BJ (cell line): ENCODE data around the gene LARP1. TPM values are rescaled to one million over a fixed set of nuclear protein-coding genes. Genes with fewer than 3 reads are reported as not detected.
"Not testable (repeated sequence)": the region's sequence is repeated elsewhere in the genome, so short reads cannot be mapped to it uniquely, and the experiment has no call there.

Source experiments
- CTCF ChIA-PET: fragments of 350-600 bp; formaldehyde crosslinking; extraction: SDS; loops from one replicate; lab custom pipeline; 2021; ENCODE audit warnings: antibody characterized with exemption, inconsistent platforms; lab: Yijun Ruan, JAX
- POLR2A ChIA-PET: fragments of 300-600 bp; sonication (Branson Sonifier 250); formaldehyde crosslinking; extraction: SDS; loops from one replicate; lab custom pipeline; 2021; ENCODE audit warnings: antibody characterized with exemption; lab: Charles Lee
- DNase-seq: peaks from one replicate; pipeline ENCODE4 v3.0.0-alpha.2; 2011; ENCODE audit warnings: low read depth
- H3K27me3 ChIP-seq: 2 replicates; pipeline ENCODE4 v1.6.0; 2011; ENCODE audit warnings: low read length; ENCODE audit not compliant: control insufficient read depth, insufficient read depth
- H3K36me3 ChIP-seq: 2 replicates; pipeline ENCODE4 v1.5.1; 2011; ENCODE audit warnings: low read length; ENCODE audit not compliant: control insufficient read depth, insufficient read depth
- H3K4me3 ChIP-seq: 2 replicates; pipeline ENCODE4 v1.5.1; 2011; ENCODE audit warnings: low read depth, mild to moderate bottlenecking, control low read depth, low read length
- CTCF ChIP-seq: IDR thresholded peaks from 2 replicates; pipeline ENCODE4 v1.5.1; 2011; ENCODE audit warnings: low read depth, mild to moderate bottlenecking, control low read depth, inconsistent platforms, low read length, moderate library complexity; ENCODE audit not compliant: insufficient read depth
- polyA plus RNA-seq: library from polyadenylated mRNA; depleted of rRNA; stranded (reverse); fragments of >200 nt; gene quantifications from 2 replicates; pipeline ENCODE4 v1.2.3, GENCODE V29; 2011

LARP1 gene
- polyA plus RNA-seq, 1 experiment, result 59.0 TPM

GRCh38 chr5:154830596-154830995 is 75.4 kb downstream of the LARP1 start:
- H3K27me3 ChIP-seq, result no peaks in the 10 kb centered on the region
- no peak for TF ChIP-seq CTCF
- CTCF ChIA-PET, result no interaction called here
- peaks cover 2% of the 10 kb centered on the region for H3K36me3 ChIP-seq
- POLR2A ChIA-PET, result interaction anchor here (0.6 kb wide), 1 partner anchor 39 kb away, joined by 23 read pairs; no protein-coding TSS in a partner anchor
- DNase-seq, result no peak
- no peak overlapping the region for H3K4me3 ChIP-seq

- ChIA-PET POLR2A (no interaction called here), CTCF (interaction anchor here (0.6 kb wide), 1 partner anchor 10 kb away, joined by 3 read pairs; no protein-coding TSS in a partner anchor)
- Histone ChIP-seq H3K27me3 (no peaks in the 10 kb centered on the region), H3K36me3 (peaks cover 2% of the 10 kb centered on the region), H3K4me3 (no peak overlapping the region)
- no peak for TF ChIP-seq CTCF
- DNase-seq, result no peak
Measured at GRCh38 chr5:154831451-154831850, 76.3 kb downstream of the LARP1 start.

GRCh38 chr5:154832804-154833203 is 77.6 kb downstream of the LARP1 start:
- H3K27me3 ChIP-seq, H3K36me3 ChIP-seq, DNase-seq, CTCF ChIA-PET, H3K4me3 ChIP-seq: not testable (repeated sequence)
- POLR2A ChIA-PET, result interaction anchor here (0.7 kb wide), 1 partner anchor 8 kb away, joined by 3 read pairs; no protein-coding TSS in a partner anchor

- Histone ChIP-seq H3K27me3 (no peaks in the 10 kb centered on the region), H3K36me3 (peaks cover 3% of the 10 kb centered on the region), H3K4me3 (no peak overlapping the region)
- ChIA-PET CTCF (interaction anchor here (1.0 kb wide), 1 partner anchor 16 kb away, joined by 3 read pairs; no protein-coding TSS in a partner anchor), POLR2A (no interaction called here)
- TF ChIP-seq CTCF, result no peak
- DNase-seq, result no peak
Measured at GRCh38 chr5:154834053-154834452, 78.9 kb downstream of the LARP1 start.

- H3K4me3 ChIP-seq, H3K27me3 ChIP-seq, H3K36me3 ChIP-seq, DNase-seq, POLR2A ChIA-PET: not testable (repeated sequence)
- CTCF ChIA-PET, result interaction anchor here (1.2 kb wide), 1 partner anchor 185 kb away, joined by 3 read pairs; no protein-coding TSS in a partner anchor
Measured at GRCh38 chr5:154835701-154836052, 80.5 kb downstream of the LARP1 start.

- no peak for TF ChIP-seq CTCF
- POLR2A ChIA-PET, result no interaction called here
- H3K27me3 ChIP-seq, result no peaks in the 10 kb centered on the region
- H3K36me3 ChIP-seq, result 0 out of 2 replicates have a peak, but pooled peaks cover 1% of the 10 kb centered on the region
- no peak for DNase-seq
- H3K4me3 ChIP-seq, result no peak overlapping the region
- CTCF ChIA-PET, result no interaction called here
Measured at GRCh38 chr5:154836225-154836624, 81.0 kb downstream of the LARP1 start.
